Measurements from ENCODE around the gene SLPI. TPM values are rescaled to one million over a fixed set of nuclear protein-coding genes. Genes with fewer than 3 reads are reported as not detected.
A peak's percentile ranks its signal among the peaks of the same experiment; 100 is the strongest.

The SLPI gene
- total RNA-seq, 1 donor from 2014 or later = not detected

DNA sequence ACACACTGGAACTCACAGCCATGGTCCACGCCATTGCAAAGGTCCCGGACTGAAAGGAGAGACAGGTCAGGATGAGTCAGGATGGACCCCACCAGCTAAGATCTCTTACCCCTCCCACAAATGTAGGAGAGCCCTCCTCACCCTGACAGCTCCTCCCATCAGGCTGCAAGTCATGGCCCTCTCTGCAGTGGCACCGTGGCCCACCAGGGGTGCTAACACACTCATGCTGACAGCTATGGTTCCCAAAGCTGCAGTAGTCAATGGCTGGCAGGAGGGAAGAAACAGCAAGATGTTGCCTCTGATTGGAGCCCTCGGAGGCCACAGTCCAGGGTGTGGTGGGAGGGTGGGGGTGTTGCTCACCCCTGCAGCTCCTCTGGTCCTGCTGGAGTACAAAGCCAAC lies 46.6 kb upstream of the SLPI start:
- peaks cover 3% of the 10 kb centered on the region for H3K27me3 Mint-ChIP-seq (ENCODE audit: insufficient read depth, low read depth)
- peak; percentile 68 for DNase-seq (ENCODE audit: low spot score)
- Histone ChIP-seq H3K4me2 (no peak overlapping the region), H3K4me1 (no peaks in the 10 kb centered on the region), H3K36me3 (no peaks in the 10 kb centered on the region), H2AFZ (replicated peaks) (peak overlapping the region; percentile 42), H3K4me3 (no peak overlapping the region), H3K27ac (no peak overlapping the region), H3K79me2 (ENCODE audit: low read depth) (no peaks in the 10 kb centered on the region), H3F3A (ENCODE audit: low read depth) (no peaks in the 10 kb centered on the region), H3K27me3 (peaks cover 2% of the 10 kb centered on the region), H3K9me3 (ENCODE audit: low read depth) (no peaks in the 10 kb centered on the region), H3K9ac (no peak overlapping the region), H4K20me1 (ENCODE audit: low read depth) (no peaks in the 10 kb centered on the region)
- H3K27ac Mint-ChIP-seq = no peak overlapping the region
- H3K4me1 Mint-ChIP-seq = peaks cover 10% of the 10 kb centered on the region
- TF ChIP-seq EZH2 (IDR thresholded peaks at IDR 0.05) (no peak), EZH2phosphoT487 (IDR thresholded peaks at IDR 0.05) (no peak)
- TF ChIP-seq, protein P1, sequence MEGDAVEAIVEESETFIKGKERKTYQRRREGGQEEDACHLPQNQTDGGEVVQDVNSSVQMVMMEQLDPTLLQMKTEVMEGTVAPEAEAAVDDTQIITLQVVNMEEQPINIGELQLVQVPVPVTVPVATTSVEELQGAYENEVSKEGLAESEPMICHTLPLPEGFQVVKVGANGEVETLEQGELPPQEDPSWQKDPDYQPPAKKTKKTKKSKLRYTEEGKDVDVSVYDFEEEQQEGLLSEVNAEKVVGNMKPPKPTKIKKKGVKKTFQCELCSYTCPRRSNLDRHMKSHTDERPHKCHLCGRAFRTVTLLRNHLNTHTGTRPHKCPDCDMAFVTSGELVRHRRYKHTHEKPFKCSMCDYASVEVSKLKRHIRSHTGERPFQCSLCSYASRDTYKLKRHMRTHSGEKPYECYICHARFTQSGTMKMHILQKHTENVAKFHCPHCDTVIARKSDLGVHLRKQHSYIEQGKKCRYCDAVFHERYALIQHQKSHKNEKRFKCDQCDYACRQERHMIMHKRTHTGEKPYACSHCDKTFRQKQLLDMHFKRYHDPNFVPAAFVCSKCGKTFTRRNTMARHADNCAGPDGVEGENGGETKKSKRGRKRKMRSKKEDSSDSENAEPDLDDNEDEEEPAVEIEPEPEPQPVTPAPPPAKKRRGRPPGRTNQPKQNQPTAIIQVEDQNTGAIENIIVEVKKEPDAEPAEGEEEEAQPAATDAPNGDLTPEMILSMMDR (IDR thresholded peaks at IDR 0.05) = peak; percentile 53
- peaks cover 4% of the 10 kb centered on the region for H3K36me3 Mint-ChIP-seq
- no peak overlapping the region for H3K4me3 Mint-ChIP-seq
- peaks cover 6% of the 10 kb centered on the region for H3K9me3 Mint-ChIP-seq

DNA sequence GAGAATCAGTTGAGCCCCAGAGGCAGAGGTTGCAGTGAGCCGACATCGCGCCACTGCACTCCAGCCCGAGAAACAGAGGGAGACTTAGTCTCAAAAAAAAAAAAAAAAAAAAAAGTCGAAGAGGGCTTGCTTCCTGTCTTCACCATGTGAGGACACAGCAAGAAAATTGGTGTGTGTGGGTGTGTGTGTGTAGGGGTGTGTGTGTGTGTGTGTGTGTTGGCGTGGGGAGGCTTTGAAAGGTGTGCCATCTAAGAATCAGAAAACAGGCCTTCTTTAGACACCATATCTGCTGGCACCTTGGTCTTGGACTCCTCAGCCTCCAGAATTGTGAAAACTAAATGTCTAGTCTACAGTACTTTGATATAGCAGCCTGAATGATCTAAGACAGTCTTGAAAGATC lies 45.4 kb upstream of the SLPI start:
- Mint-ChIP-seq H3K9me3 (peaks cover 11% of the 10 kb centered on the region), H3K4me3 (no peak overlapping the region), H3K27me3 (ENCODE audit: insufficient read depth, low read depth) (no peaks in the 10 kb centered on the region), H3K4me1 (peaks cover 10% of the 10 kb centered on the region), H3K27ac (no peak overlapping the region), H3K36me3 (peaks cover 4% of the 10 kb centered on the region)
- no peaks in the 10 kb centered on the region for H3K79me2 ChIP-seq (ENCODE audit: low read depth)
- H3F3A ChIP-seq (ENCODE audit: low read depth) = no peaks in the 10 kb centered on the region
- no peak overlapping the region for H3K4me3 ChIP-seq
- H3K27ac ChIP-seq = no peak overlapping the region
- no peaks in the 10 kb centered on the region for H4K20me1 ChIP-seq (ENCODE audit: low read depth)
- H3K4me2 ChIP-seq = no peak overlapping the region
- peaks cover 3% of the 10 kb centered on the region for H3K9me3 ChIP-seq (ENCODE audit: low read depth)
- H3K4me1 ChIP-seq = no peaks in the 10 kb centered on the region
- H3K9ac ChIP-seq = no peak overlapping the region
- DNase-seq (ENCODE audit: low spot score) = no peak
- H3K27me3 ChIP-seq = peaks cover 4% of the 10 kb centered on the region
- no peaks in the 10 kb centered on the region for H3K36me3 ChIP-seq
- TF ChIP-seq, protein P1 (IDR thresholded peaks at IDR 0.05) = no peak
- no peak for TF ChIP-seq EZH2 (IDR thresholded peaks at IDR 0.05)
- TF ChIP-seq EZH2phosphoT487 (IDR thresholded peaks at IDR 0.05) = no peak
- no peak overlapping the region for H2AFZ ChIP-seq (replicated peaks)

DNA sequence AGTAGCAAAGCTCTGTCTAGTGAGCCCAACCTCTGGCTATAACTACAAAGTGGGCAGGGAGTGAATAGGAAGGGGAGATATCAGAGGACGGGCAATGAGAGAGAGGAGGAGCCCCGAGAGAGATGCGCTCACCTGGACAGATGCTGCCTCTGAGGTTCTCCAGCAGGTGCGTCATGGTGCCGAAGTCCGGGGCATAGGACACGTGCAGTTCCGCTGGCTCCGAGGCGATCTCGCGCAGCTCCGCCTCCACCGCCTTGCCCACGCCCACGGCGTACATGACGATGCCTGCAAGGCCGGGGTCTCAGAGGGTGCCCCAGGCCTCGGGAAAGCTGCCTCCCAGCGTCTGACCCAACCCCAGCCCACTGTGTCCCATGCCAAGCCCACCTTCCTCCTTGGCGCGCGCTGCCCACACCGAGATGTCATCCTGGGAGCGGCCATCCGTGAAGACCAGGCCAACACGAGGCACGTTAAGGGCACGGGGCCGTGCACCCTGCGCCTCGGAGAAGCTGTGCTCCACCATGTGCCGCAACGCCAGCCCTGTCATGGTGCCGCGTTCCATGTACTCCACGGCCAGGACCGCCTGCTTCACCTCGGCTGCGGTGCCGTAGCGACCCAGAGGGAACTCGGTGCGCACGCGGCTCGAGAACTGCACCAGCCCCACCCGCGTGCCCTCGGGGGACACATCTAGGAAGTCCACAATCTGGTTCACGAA lies 43.6 kb upstream of the SLPI start:
- Histone ChIP-seq H3K79me2 (ENCODE audit: low read depth) (no peaks in the 10 kb centered on the region), H3K27me3 (peaks cover 22% of the 10 kb centered on the region), H3K4me3 (no peak overlapping the region), H3K36me3 (no peaks in the 10 kb centered on the region), H3K27ac (no peak overlapping the region), H2AFZ (replicated peaks) (no peak overlapping the region), H3K9me3 (ENCODE audit: low read depth) (peaks cover 10% of the 10 kb centered on the region), H3K4me2 (no peak overlapping the region), H3K9ac (no peak overlapping the region), H3F3A (ENCODE audit: low read depth) (peaks cover 8% of the 10 kb centered on the region), H4K20me1 (ENCODE audit: low read depth) (no peaks in the 10 kb centered on the region), H3K4me1 (no peaks in the 10 kb centered on the region)
- TF ChIP-seq EZH2 (IDR thresholded peaks at IDR 0.05) = no peak
- peaks cover 15% of the 10 kb centered on the region for H3K9me3 Mint-ChIP-seq
- peaks cover 2% of the 10 kb centered on the region for H3K4me1 Mint-ChIP-seq
- H3K36me3 Mint-ChIP-seq = no peaks in the 10 kb centered on the region
- no peaks in the 10 kb centered on the region for H3K27me3 Mint-ChIP-seq (ENCODE audit: insufficient read depth, low read depth)
- no peak overlapping the region for H3K4me3 Mint-ChIP-seq
- H3K27ac Mint-ChIP-seq = no peak overlapping the region
- no peak for DNase-seq (ENCODE audit: low spot score)

DNA sequence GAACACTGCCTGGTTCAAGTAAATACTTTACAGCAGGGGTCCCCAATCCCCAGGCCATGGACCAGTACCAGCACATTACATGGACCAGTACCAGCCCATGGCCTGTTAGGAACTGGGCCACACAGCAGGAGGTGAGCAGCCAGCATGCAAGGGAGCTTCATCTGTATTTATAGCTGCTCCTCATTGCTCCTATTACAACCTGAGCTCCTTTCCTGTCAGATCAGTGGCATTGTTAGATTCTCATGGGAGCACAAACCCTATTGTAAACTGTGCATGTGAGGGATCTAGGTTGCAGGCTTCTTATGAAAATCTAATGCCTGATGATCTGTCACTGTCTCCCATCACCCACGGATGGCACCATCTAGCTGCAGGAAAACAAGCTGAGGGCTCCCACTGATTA lies 40.3 kb upstream of the SLPI start:
- no peaks in the 10 kb centered on the region for H3K79me2 ChIP-seq (ENCODE audit: low read depth)
- peaks cover 45% of the 10 kb centered on the region for H3K27me3 ChIP-seq
- no peak for TF ChIP-seq EZH2 (IDR thresholded peaks at IDR 0.05)
- TF ChIP-seq, protein P1 (IDR thresholded peaks at IDR 0.05) = no peak
- H3K36me3 Mint-ChIP-seq = no peaks in the 10 kb centered on the region
- peaks cover 19% of the 10 kb centered on the region for H3F3A ChIP-seq (ENCODE audit: low read depth)
- no peaks in the 10 kb centered on the region for H3K36me3 ChIP-seq
- H3K9me3 ChIP-seq (ENCODE audit: low read depth) = peaks cover 10% of the 10 kb centered on the region
- H3K4me3 Mint-ChIP-seq = no peak overlapping the region
- H3K9ac ChIP-seq = no peak overlapping the region
- peaks cover 15% of the 10 kb centered on the region for H3K9me3 Mint-ChIP-seq
- H3K4me1 Mint-ChIP-seq = peaks cover 12% of the 10 kb centered on the region
- no peaks in the 10 kb centered on the region for H3K4me1 ChIP-seq
- H3K27ac ChIP-seq = no peak overlapping the region
- no peak overlapping the region for H3K4me2 ChIP-seq
- no peaks in the 10 kb centered on the region for H4K20me1 ChIP-seq (ENCODE audit: low read depth)
- no peak for DNase-seq (ENCODE audit: low spot score)
- no peak overlapping the region for H3K27ac Mint-ChIP-seq
- no peak overlapping the region for H2AFZ ChIP-seq (replicated peaks)
- peaks cover 8% of the 10 kb centered on the region for H3K27me3 Mint-ChIP-seq (ENCODE audit: insufficient read depth, low read depth)
- H3K4me3 ChIP-seq = no peak overlapping the region

Data from neural progenitor cell (in vitro differentiated cells).